ENCODE measurements around the gene IRX6. TPM values are rescaled to one million over a fixed set of nuclear protein-coding genes. Genes with fewer than 3 reads are reported as not detected.

IRX6 gene
- polyA plus RNA-seq, 1 donor, result 5.5 TPM

DNA sequence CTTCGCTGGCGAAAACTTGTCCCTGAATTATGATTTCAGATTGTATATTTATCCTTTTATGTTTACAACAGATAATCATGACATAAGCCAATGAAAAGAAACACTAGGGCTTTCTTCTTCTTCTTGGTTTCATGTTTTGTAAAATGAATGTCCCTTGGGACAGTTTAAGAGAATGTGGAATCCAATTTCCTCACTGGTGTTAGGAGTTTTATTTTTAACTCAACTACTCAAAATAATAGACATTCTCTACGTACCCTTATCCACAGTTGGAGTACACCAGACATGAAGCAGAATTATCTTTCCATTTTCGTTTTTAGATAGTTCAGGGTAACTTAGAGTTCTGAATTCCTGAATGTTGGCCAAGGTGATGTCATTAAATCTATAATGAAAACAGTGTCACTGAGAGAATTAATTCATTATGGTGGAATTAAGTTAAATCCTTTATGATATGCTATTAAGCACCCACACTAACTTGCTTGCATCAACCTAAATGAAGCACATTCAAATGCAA is 43.4 kb downstream of the IRX6 start:
- DNase-seq, result no peak

DNA sequence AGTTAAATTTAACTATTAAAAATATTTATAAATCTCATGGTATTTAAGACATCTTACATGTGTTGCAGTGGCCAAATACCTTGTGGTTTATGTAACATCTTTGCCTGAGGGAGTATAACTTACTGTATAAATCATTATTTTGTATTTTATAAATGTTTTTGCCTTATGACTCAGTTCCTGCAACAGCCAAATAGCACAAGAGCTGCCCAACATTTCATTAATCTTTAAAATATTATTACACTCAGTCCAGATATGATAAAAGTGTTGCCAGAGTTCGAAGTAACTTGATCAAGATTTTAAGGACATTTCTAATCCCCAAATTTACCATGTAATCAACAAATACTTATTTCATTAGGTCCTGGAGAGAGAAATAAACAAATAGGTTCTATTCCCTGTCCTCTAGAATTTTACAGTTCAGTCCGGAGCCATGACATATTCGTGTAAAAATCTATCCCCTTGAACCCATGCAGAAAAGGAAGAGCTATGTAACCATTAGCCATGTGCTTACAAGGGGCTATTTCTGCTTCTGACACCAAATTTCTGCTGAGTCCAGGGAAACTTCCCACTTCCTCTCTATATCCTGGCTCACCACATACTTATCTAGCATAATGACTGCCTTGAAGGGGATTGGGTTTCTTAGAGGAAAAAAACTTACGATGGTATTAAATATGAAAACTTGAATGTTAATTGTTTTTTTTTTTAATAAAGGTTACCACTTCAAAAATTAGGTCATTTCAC is 44.0 kb downstream of the IRX6 start:
- DNase-seq, result no peak

DNA sequence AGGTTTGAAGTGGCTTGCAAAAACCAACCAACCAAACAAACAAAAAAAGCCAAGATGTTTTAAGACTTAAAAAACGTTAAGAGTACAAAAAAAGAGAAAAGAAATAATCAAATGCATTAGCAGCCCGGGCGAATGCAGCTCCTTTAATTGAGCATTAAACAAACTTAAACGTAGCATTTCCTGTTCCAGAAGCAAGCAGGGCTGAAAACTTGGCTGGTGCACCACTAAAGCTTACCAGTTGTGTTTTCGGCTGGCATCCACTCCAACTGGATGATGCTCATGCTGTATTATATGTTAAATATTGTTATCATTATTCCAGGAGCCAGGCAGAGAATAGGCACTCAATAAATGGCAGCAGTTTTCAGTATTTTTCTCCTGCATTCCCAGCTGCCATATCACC is 45.1 kb downstream of the IRX6 start:
- DNase-seq, result no peak

DNA sequence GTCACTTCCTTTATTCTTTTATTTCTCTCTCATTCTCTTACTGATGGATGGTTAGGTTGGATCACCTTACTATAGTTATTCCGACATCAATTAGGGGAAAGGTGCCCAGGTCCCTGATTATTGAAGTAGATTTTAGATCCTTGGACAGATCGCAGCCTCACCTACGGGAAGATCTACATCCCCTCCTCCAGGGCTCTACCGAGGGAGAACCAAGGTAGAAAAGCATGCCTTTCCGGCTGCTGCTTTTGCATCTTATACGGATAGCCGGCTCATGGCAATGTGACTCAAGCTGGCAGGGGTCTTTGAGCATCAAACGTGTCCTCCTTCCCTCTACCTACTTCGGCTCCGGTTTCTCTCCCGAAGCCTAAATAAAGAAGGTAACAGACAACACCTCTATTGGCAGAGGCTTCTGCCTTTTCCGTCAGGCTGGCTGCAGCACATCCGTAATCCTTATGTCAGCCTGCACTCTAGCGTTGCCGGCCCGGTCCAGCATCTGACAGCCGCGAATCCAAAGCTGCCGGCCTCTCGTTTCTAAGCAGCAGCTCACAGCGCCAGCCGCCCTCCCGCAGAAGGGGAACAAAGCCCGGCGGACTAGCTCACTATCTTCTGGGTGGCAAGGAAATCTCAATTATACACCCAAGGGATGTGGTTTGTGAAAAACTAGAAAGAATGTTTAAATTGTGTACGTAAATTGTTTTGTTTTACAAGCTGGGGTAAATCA is 46.9 kb downstream of the IRX6 start:
- peak; percentile 67 for DNase-seq

DNA sequence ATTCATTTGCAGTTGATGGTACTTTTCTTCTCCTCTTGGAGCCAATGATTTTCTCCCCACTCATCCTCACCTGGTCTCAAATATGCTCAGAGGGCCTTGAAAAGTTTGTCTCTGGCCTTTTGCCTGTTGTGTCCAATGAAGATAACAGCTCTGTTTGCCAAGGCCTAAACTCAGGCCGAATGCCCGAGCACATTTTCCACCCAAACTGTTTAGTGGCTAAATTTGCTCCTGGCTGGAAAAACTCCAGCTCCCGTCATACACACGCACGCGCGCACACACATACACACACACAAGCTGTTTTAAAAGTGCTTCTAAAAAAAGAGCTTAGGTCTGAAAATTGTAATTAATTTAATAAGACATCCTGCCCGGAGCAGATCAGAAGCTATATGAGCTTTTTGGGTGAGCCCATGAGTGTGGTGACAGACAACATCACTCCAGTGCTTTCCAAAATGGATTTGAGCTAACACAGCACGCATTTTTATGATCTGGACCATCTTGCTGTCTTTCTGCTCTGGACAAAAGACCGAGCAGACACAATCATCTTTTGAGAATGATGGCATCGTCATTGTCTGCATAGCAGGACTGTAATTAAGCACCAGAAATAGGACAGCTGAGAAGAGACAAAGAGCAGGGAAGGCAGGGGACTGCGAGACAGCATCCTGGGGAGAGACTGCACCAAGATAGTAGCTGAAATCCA is 48.9 kb downstream of the IRX6 start:
- no peak for DNase-seq

DNA sequence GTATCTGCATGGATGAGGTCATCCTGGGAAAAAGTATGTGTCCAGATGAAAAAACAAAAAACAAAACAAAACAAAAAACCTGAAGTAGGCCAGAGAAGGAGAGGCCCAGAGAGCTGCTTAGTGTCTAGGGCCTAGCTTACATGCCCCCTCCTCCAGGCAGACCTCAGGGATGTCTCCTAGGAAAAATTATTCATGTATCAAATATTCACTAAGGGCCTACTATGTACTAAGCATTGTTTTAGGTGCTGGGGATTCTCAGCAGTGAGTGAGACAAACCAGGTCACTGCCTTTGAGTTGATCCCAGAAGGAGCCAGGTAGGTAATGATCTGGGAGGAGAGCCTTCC is 49.5 kb downstream of the IRX6 start:
- no peak for DNase-seq

DNA sequence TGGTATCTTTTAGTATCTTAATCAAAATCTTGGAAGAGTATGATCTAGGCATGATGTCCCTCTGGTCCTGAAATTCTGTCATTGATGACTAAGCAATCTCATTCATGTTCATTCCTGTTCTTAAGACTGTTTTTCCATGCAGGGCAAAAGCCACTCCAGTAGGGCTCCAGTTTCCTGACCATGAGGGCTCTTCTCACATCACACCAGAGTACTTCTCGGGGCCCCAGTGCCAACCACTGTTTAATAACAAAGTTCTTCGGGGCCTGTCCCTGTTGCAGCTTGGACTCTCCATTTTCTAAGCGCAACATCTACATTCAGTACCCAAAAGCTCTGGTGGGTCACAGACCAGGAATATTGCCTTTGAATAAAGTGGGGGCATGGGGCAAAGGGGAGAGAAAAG is 52.0 kb downstream of the IRX6 start:
- DNase-seq, result no peak

DNA sequence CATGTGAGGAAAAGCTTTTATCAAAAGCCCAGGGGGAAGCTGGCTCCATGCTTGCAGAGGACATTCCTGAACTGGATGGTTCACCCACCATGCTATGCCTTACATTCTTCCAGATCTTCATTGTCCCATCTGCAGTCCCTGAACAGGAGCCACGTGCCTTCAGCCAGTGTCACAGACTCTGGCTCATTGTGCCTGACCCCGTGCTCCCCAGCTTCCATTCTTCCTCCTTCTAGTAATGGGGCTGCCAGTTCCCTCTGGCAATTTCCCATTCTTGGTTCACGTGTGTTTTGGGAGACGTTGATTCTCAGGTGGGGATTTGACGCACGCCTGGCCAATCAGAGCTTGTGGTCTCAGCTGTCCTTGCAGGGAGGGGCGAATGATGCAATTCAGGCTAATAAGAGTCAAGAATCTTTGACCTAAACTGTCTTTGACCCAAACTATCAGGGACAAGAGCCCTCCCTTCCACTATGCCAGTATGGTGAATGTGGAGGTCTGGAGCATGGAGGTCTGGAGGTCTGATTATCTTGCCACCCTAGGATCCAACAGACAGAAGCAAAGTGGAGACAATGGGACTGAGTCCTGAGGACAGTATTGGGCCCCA is 52.7 kb downstream of the IRX6 start:
- no peak for DNase-seq

DNA sequence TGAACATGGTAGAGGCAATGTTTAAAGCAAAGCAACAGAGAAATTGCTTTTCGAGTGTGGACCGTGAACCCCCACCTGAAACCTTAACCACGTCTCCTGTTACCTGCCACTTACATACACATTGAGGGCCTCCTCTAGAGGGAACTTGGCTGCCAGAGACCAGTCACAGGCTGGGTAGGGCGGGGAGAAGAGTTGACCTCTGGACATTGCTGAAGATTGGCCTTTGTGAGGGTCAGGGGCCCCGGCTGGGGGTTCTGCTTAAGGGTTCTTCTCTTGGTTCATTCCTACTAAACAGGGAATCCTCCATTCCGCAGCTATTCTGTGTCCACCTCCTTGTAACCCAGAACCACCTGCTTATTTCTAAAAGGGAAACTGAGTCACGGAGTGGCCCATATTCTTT is 53.8 kb downstream of the IRX6 start:
- no peak for DNase-seq

DNA sequence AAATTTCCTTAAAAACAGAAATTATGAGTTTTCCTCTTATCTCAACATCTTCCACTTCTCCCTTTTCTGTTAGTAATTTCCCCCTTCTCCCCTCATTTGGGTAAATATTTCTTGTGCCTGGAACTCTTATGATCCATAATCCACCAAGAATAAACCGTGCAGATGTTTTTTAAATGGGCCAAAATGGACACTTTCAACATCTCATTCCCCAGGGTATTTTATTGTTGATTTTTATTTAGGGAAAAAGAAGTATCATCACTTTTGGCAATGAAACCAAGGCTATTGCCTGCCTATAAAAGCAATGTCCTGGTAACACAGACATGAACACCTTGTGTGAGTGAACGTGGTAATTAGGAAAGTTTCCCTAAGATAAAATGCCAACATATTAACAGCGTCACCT is 54.6 kb downstream of the IRX6 start:
- DNase-seq, result no peak

DNA sequence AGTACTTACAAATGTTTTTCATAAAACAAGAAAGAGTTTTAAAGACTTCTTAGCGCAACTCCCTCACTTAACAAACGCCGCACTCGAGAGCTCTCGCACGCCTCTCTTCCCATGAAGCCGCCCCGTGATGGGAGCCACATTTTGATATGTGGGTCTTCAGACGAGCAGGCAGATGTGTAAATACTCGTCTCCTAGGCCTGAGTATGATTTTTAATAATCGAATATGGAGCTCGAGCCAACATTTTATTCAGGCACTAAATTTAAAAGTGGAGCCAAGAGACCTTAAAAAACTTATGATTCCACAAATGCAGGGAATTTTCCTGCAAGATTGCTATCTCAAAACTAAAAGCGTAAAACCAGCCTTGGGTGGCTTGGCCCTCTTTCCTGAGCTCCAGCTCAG is 55.4 kb downstream of the IRX6 start:
- DNase-seq, result no peak

DNA sequence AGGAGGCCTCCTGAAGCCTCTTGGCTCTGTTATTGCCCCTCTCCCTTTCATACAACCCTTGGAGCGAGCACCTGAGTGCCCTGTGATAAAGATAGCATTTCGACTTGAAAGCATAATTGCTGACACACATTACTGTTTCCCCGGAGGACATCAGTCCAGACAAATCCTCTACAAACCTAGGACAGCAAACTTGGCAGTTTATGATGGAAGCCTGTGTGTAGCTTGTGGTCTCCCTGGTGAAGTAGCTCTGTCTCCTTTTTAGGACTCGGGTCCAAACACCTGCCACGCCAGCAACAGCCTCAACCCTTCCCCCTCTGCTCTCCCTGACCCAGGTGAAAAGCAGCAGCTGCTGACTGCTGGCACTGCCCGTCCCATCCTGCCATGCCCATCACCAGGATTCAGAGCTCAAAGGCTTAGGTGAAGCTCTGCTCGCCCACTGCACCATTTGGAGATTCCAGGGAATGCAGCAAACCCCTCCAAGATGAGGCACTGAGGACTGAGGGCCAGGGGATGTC is 55.9 kb downstream of the IRX6 start:
- DNase-seq, result no peak

Other genes with a start within 250 kb of the IRX6 start
- gene MMP2, start 155.0 kb downstream of the IRX6 start, polyA plus RNA-seq (ENCODE audit: insufficient read length), result 256 TPM
- 12.3 TPM for gene LPCAT2, start 184.9 kb downstream of the IRX6 start, polyA plus RNA-seq (ENCODE audit: insufficient read length)
- not detected for gene CAPNS2, start 242.5 kb downstream of the IRX6 start, polyA plus RNA-seq (ENCODE audit: insufficient read length)

All from left kidney (tissue), 2 donors.